ENCODE measurements around the gene PHLDA1. TPM values are rescaled to one million over a fixed set of nuclear protein-coding genes. Genes with fewer than 3 reads are reported as not detected.

Gene PHLDA1
- total RNA-seq, 4 donors from 2014 or later, result 0.59 to 34.8 (median 6.7) TPM

DNA sequence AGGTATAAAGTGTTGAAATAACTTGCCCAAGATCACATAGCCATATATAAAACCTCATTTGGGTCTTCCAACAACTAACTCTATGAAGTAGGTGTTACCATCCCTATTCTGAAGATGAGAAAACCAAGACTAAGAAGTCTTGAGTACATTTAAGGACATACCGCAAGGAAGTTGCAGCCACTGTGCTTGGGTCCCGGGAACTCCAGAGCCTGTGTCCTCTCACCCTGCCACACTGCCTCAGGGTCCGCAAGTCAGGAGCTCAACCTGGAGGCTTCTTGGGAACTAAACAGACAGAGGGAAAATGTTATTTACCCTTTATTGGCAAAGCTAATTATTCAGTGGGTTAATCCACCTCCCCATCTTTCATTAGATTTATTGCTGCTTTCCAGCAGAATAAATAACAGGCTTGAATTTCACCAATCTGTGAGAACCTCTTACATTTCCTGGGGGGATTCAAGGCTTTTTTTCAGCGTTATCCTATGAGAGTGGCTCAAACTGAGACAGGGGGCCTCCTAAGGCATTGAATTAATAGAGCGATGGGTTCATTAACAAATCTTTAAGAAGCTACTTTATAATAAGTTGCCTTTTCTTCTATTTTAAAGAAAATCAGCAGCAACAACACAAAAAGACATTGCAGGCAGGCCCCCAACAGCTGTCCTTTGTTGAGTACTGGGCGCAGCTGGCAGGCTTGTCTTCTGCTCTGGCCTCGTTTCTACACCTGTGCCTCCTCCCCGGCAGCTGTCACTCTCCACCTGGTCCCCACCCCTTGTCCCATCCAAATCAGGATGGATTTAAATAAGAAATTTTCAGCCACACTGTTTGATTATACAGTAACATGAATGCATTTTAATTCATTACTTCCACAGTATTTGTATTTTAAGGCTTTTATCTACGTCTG, 25.3 kb downstream of the PHLDA1 start:
- TF ChIP-seq POLR2A (IDR thresholded peaks at IDR 0.05), result no peak
- TF ChIP-seq, protein P1, sequence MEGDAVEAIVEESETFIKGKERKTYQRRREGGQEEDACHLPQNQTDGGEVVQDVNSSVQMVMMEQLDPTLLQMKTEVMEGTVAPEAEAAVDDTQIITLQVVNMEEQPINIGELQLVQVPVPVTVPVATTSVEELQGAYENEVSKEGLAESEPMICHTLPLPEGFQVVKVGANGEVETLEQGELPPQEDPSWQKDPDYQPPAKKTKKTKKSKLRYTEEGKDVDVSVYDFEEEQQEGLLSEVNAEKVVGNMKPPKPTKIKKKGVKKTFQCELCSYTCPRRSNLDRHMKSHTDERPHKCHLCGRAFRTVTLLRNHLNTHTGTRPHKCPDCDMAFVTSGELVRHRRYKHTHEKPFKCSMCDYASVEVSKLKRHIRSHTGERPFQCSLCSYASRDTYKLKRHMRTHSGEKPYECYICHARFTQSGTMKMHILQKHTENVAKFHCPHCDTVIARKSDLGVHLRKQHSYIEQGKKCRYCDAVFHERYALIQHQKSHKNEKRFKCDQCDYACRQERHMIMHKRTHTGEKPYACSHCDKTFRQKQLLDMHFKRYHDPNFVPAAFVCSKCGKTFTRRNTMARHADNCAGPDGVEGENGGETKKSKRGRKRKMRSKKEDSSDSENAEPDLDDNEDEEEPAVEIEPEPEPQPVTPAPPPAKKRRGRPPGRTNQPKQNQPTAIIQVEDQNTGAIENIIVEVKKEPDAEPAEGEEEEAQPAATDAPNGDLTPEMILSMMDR (IDR thresholded peaks at IDR 0.05), result no peak
- H3K27me3 ChIP-seq, result no peaks in the 10 kb centered on the region
- H3K36me3 ChIP-seq, result no peaks in the 10 kb centered on the region
- H3K4me1 ChIP-seq, result no peaks in the 10 kb centered on the region
- intact Hi-C loops (cut with DNase I; ENCODE audit: low total_unique reads), result no loop called here
- DNase-seq, result no peak
- H3K27ac ChIP-seq, result no peak overlapping the region
- no peaks in the 10 kb centered on the region for H3K9me3 ChIP-seq
- H3K4me3 ChIP-seq, result no peak overlapping the region

DNA sequence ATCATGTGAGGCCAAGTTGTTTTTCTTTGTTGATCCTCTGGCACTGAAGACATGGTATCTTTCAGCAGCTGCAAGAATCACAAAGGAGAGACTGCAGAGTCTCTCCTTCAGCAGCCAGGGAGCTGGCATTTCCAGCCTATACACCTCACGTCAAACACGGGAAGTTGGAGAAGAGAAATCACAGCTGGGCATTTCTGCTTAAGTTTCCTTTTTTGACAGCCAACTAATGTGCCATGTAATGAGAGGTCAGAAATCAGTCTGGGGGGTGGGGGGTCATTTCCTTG, 28.3 kb downstream of the PHLDA1 start:
- DNase-seq, result no peak
- TF ChIP-seq POLR2A (IDR thresholded peaks at IDR 0.05), result no peak
- TF ChIP-seq, protein P1 (IDR thresholded peaks at IDR 0.05), result no peak
- H3K9me3 ChIP-seq, result no peaks in the 10 kb centered on the region
- intact Hi-C loops (cut with DNase I; ENCODE audit: low total_unique reads), result no loop called here
- H3K36me3 ChIP-seq, result no peaks in the 10 kb centered on the region
- no peaks in the 10 kb centered on the region for H3K27me3 ChIP-seq
- no peak overlapping the region for H3K27ac ChIP-seq
- no peak overlapping the region for H3K4me3 ChIP-seq
- H3K4me1 ChIP-seq, result no peaks in the 10 kb centered on the region

DNA sequence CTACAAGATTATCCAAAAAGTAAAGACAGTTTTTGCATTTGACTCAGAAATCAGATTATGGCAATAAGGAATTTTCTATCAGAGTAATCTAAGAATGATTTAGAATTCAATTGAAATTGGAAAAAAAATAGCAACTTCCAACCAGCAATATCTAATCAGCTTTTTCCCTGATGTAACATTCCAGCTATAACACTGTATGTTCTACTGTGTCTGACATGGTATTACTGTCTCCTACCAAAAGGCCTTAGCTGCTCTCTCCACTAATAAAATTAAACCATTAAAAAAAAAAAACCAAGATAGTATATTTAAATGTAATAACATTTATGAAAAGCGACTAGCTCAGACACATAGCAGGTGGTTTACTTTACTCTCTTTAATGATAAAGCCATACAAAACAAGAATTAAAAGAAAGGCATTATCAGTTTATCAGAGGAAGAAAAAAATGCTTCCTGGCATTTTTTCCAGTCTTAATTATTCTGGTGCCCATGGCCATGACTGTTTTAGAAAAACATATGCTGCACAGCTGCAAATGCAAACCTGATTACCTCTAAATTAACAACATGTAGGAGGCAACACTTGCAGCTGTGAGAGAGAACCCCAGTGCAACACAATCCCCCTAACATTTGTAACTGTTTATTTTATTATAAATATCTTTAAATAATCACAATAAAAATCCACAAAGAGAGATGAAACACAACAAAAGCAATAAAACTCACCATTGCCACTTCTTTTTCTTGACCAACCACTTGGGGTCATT, 28.8 kb downstream of the PHLDA1 start:
- intact Hi-C loops (cut with DNase I; ENCODE audit: low total_unique reads), result no loop called here
- Histone ChIP-seq H3K9me3 (no peaks in the 10 kb centered on the region), H3K27ac (no peak overlapping the region), H3K4me1 (no peaks in the 10 kb centered on the region), H3K36me3 (no peaks in the 10 kb centered on the region), H3K27me3 (no peaks in the 10 kb centered on the region), H3K4me3 (no peak overlapping the region)
- DNase-seq, result no peak
- TF ChIP-seq, protein P1 (IDR thresholded peaks at IDR 0.05), result no peak
- TF ChIP-seq POLR2A (IDR thresholded peaks at IDR 0.05), result no peak

DNA sequence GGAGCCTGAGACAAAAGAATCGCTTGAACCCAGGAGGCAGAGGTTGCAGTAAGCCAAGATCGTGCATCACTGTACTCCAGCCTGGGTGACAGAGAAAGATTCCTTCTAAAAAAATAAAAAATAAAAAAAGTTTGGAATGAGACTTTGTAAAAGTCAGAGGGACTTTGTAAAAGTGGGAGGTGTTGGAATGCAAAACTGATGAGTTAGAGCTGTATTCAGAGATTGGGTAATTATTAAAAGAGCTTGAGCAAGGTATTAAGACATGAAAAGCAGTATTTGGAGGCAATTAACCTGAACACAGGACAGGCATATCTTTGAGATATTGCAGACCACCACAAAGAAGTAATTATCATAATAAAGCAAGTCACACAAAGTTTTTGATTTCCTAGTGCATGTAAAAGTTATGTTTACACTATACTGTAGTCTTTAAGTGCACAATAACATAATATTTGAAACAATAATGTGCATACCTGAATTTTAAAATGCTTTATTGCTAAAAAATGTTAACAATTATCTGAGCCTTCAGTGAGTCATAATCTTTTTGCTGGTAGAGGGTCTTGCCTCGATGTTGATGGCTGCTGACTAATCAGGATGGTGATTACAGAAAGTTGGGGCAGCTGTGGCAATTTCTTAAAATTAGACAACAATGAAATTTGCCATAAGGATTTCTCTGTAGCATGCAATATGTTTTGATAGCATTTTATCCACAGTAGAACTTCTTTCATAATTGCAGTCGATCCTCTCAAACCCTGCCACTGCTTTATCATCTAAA, 33.1 kb downstream of the PHLDA1 start:
- Histone ChIP-seq H3K4me1 (no peaks in the 10 kb centered on the region), H3K4me3 (no peak overlapping the region), H3K36me3 (no peaks in the 10 kb centered on the region), H3K9me3 (no peaks in the 10 kb centered on the region), H3K27me3 (no peaks in the 10 kb centered on the region), H3K27ac (no peak overlapping the region)
- TF ChIP-seq, protein P1 (IDR thresholded peaks at IDR 0.05), result no peak
- TF ChIP-seq POLR2A (IDR thresholded peaks at IDR 0.05), result no peak
- DNase-seq, result no peak
- intact Hi-C loops (cut with DNase I; ENCODE audit: low total_unique reads), result no loop called here

All from uterus (tissue), 4 donors.